GM10266 (cell line): ENCODE data around the gene CDCA5.

Experiments used
- DNase-seq: peaks from one replicate; pipeline ENCODE4 v3.0.0; 2012; ENCODE audit errors: extremely low spot score
- TF ChIP-seq, protein P1 (sequence below): IDR thresholded peaks from 2 replicates; pipeline ENCODE4 v1.5.1; 2012; ENCODE audit warnings: mild to moderate bottlenecking, low read depth; ENCODE audit not compliant: control insufficient read depth, insufficient read depth; ENCODE audit errors: missing control alignments

CDCA5 gene

DNA sequence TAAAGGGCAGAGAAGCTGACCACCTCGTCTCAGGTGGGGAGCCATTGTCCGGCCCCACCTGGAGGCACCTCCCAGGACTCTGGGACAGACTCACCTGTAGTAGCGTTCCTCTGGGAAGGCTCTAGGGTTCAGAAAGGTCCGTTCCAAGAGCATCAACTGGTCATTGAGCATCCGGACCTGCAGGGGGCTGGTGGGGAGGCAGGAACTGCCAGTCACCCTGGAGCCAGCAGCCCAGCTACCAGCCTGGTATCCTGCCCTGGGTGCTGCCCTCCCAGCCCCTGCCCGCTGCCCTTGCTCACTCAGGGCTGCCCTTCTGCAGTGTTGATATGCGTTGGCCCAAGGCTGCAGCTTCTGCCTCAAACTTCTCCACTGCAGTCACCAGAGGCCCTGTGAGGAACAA, 38.1 kb downstream of the CDCA5 start:
- DNase-seq = no peak
- TF ChIP-seq, protein P1, sequence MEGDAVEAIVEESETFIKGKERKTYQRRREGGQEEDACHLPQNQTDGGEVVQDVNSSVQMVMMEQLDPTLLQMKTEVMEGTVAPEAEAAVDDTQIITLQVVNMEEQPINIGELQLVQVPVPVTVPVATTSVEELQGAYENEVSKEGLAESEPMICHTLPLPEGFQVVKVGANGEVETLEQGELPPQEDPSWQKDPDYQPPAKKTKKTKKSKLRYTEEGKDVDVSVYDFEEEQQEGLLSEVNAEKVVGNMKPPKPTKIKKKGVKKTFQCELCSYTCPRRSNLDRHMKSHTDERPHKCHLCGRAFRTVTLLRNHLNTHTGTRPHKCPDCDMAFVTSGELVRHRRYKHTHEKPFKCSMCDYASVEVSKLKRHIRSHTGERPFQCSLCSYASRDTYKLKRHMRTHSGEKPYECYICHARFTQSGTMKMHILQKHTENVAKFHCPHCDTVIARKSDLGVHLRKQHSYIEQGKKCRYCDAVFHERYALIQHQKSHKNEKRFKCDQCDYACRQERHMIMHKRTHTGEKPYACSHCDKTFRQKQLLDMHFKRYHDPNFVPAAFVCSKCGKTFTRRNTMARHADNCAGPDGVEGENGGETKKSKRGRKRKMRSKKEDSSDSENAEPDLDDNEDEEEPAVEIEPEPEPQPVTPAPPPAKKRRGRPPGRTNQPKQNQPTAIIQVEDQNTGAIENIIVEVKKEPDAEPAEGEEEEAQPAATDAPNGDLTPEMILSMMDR = no peak

DNA sequence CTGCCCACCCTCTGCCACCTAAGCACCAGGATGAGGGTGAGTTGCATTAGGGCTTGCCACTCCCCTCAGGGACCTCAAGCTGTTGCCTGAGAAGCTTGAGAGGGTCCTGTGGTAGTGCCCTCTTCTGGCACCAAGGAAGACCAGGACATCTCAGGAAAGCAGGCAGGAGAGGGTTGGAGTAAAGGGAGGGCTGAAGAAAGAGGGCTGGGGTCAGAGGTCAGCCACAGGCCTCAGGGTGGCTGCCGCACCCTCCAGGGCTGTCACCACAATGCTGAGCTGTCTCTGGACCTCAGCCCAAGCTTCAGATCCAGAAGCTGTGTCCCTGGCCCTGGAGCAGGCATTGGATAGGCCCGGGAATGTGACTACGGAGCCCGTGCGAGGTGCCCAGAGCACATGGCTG, 38.8 kb downstream of the CDCA5 start:
- no peak for DNase-seq
- TF ChIP-seq, protein P1 = no peak

DNA sequence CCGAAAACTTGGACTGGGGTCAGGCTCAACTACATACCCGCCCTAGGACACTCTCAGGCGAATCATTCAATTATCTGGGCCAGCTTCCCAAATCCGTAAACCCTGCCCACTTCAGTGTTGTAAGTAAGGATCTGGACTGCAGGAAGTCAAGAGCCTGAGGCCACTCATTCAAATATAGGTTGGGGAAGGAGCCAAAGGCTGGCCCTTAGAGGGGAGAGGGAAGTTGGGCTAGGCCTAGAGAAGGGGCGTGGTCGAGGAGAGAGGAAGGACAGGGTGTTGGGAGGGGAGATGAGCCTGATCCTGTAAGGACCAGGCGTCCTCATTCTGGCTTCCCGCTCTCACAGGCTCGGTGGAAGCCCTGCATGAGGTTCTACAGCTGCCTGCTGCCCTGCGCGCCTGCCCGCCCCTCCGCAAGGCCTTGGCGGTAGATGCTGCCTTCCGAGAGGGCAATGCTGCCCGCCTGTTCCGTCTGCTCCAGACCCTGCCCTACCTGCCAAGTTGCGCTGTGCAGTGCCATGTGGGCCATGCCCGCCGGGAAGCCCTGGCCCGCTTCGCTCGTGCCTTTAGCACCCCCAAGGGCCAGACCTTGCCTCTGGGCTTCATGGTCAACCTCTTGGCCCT, 39.8 kb downstream of the CDCA5 start:
- no peak for DNase-seq
- TF ChIP-seq, protein P1 = no peak

DNA sequence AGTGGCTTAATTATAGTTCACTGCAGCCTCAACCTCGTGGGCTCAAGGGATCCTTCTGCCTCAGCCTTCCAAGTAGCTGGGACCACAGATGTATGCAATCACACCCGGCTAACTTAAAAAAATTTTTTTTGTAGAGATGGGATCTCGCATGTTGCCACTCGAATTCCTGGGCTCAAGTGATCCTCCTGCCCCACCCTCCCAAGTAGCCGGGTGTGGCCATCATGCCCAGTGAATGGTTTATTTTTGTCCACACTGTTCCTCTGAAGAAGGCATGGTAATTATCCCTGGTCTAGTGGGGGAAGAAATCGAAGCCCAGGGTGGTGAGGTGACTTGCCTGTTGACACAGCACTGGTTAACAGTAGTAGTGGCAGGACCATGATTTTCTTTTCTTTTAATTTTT, 40.9 kb downstream of the CDCA5 start:
- TF ChIP-seq, protein P1 = no peak
- no peak for DNase-seq

DNA sequence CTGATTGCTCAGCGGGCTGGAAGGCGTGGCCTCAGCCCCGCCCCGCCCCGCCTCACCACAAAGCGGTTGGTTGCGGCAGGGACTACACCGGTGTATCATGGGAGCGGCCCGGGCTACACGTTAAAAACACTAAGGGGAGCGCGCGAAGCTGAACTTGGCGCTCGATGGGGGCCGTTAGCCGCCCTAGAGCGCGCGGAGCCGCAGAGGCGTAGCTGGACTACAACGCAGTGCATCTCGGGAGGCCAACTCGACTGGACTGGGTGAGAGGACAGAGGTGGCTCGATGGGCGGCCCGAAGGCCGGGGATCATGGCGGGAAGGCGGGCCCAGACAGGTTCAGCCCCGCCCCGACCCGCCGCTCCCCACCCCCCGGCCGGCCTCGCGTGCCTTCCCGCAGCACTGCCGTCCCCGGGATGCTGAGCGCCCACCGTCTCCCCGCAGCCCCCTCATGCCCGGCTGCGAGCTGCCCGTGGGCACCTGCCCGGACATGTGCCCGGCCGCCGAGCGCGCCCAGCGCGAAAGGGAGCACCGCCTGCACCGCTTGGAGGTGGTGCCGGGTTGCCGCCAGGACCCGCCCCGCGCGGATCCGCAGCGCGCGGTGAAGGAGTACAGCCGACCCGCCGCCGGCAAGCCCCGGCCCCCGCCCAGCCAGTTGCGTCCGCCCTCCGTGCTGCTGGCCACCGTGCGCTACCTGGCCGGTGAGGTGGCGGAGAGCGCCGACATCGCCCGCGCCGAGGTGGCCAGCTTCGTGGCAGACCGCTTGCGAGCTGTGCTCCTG, 42.8 kb downstream of the CDCA5 start, which contains the start of gene SAC3D1:
Gene SAC3D1 (plus strand): TSS at position 364 of the 776 bp plus-strand sequence. CDS start 83 bp downstream, at position 447.
- peak; percentile 97 for DNase-seq
- TF ChIP-seq, protein P1 = no peak

DNA sequence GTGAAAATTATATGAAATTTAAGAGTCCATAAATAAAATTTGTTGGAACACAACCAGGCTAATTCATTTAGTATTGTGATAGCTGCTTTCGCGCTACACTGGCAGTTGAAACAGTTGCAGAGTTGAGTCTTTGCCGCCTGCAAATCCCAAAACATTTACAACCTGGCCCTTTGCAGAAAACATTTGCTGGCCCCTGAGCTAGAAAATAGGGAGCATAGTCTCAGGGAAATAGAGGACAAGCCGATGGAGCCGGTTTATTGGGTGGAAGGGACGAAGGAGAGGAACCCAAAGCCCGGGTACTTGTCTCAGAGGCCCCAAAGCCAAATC, 43.4 kb downstream of the CDCA5 start:
- TF ChIP-seq, protein P1 = no peak
- DNase-seq = no peak

DNA sequence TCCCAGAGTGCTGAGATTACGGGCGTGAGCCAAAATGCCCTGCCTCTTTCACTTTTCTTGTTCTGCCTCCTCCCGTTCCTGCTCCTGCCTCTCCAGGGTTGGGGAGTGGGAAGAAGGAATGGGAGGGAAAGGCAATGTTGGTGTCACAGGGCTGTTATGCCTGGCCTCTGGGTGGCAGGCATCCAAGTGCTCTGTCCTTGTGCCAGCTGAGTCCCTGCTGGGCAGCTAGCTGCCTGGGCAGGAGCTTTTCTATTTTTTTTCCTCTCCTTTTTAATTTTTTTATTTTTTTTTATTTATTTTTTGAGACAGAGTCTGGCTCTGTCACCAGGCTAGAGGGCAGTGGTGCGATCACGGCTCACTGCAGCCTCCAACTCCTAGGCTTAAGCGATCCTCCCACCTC, 46.9 kb downstream of the CDCA5 start:
- TF ChIP-seq, protein P1 = no peak
- DNase-seq = no peak
